Mesenchymal stem cell (in vitro differentiated cells and primary cell): ENCODE measurements around the gene DAGLA.
A peak's percentile ranks its signal among the peaks of the same experiment; 100 is the strongest.

Experiments used
- DNase-seq: peaks from one replicate; pipeline ENCODE4 v3.0.0-alpha.2; 2013
- H2AFZ ChIP-seq: one replicate; pipeline ENCODE4 v1.6.1; 2013; ENCODE audit warnings: low read depth, mild to moderate bottlenecking, control low read depth, inconsistent platforms, low read length, moderate library complexity
- H2AK5ac ChIP-seq: 2 replicates; pipeline ENCODE4 v1.6.1; 2013; ENCODE audit warnings: low read length, moderate library complexity, mild to moderate bottlenecking, inconsistent platforms; ENCODE audit not compliant: severe bottlenecking
- H2BK120ac ChIP-seq: one replicate; pipeline ENCODE4 v1.6.1; 2013; ENCODE audit warnings: low read depth, mild to moderate bottlenecking, inconsistent platforms, low read length, moderate library complexity
- H2BK12ac ChIP-seq, 2 experiments: one replicate each; pipeline ENCODE4 v1.6.1; 2013; ENCODE audit warnings: inconsistent platforms in 2 of 2, low read length in 2 of 2, mild to moderate bottlenecking in 2 of 2, moderate library complexity in 2 of 2, control low read depth in 1 of 2
- H2BK15ac ChIP-seq: one replicate; pipeline ENCODE4 v1.6.1; 2013; ENCODE audit warnings: mild to moderate bottlenecking, low read depth, inconsistent platforms; ENCODE audit not compliant: poor library complexity, severe bottlenecking
- H2BK5ac ChIP-seq: 2 replicates; pipeline ENCODE4 v1.6.1; 2013; ENCODE audit warnings: low read depth, mild to moderate bottlenecking, low read length, control low read depth, inconsistent platforms; ENCODE audit not compliant: poor library complexity, severe bottlenecking
- H3K14ac ChIP-seq, 2 experiments: one replicate each; pipeline ENCODE4 v1.6.1; 2013; ENCODE audit warnings: inconsistent platforms in 2 of 2, low read length in 2 of 2, control low read depth in 1 of 2, mild to moderate bottlenecking in 1 of 2, moderate library complexity in 1 of 2
- H3K18ac ChIP-seq, 2 experiments: one replicate each; pipeline ENCODE4 v1.6.1; 2013; ENCODE audit warnings: inconsistent platforms in 2 of 2, low read length in 2 of 2, control low read depth in 1 of 2, low read depth in 1 of 2, mild to moderate bottlenecking in 1 of 2
- H3K23ac ChIP-seq, 2 experiments: one replicate each; pipeline ENCODE4 v1.6.1; 2013; ENCODE audit warnings: inconsistent platforms in 2 of 2, low read length in 2 of 2, mild to moderate bottlenecking in 2 of 2, moderate library complexity in 2 of 2, control low read depth in 1 of 2
- H3K27ac ChIP-seq: 2 replicates; pipeline ENCODE4 v1.5.1; 2013; ENCODE audit warnings: mild to moderate bottlenecking, moderate library complexity, low read length, control low read depth, inconsistent platforms; ENCODE audit not compliant: poor library complexity, severe bottlenecking
- H3K27me3 ChIP-seq, 2 experiments: 2 replicates each; pipeline versions ENCODE4 v1.6.1 to v1.7.0; 2013; ENCODE audit warnings: low read length in 2 of 2, mild to moderate bottlenecking in 2 of 2, moderate library complexity in 2 of 2, control low read depth in 1 of 2, inconsistent platforms in 1 of 2; ENCODE audit not compliant: control insufficient read depth in 1 of 2, insufficient read depth in 1 of 2
- H3K36me3 ChIP-seq, 2 experiments: 2 replicates each; pipeline versions ENCODE4 v1.6.1 to v1.7.0; 2013; ENCODE audit warnings: low read length in 2 of 2, control low read depth in 1 of 2, inconsistent platforms in 1 of 2, low read depth in 1 of 2, mild to moderate bottlenecking in 1 of 2; ENCODE audit not compliant: insufficient read depth in 2 of 2, control insufficient read depth in 1 of 2
- H3K4ac ChIP-seq, 2 experiments: one replicate each; pipeline ENCODE4 v1.6.1; 2013; ENCODE audit warnings: inconsistent platforms in 2 of 2, low read length in 2 of 2, mild to moderate bottlenecking in 2 of 2, moderate library complexity in 2 of 2, control low read depth in 1 of 2, low read depth in 1 of 2
- H3K4me1 ChIP-seq: 2 replicates; pipeline ENCODE4 v1.6.1; 2013; ENCODE audit warnings: low read depth, low read length, control low read depth; ENCODE audit not compliant: control insufficient read depth, insufficient read depth
- H3K4me2 ChIP-seq: 2 replicates; pipeline ENCODE4 v1.6.1; 2013; ENCODE audit warnings: low read length, mild to moderate bottlenecking, inconsistent platforms; ENCODE audit not compliant: poor library complexity, severe bottlenecking
- H3K4me3 ChIP-seq, 2 experiments: 2 replicates each; pipeline versions ENCODE4 v1.5.1 to v1.7.0; 2013; ENCODE audit warnings: low read length in 2 of 2, mild to moderate bottlenecking in 2 of 2, control low read depth in 1 of 2, low read depth in 1 of 2; ENCODE audit not compliant: insufficient read depth in 1 of 2
- H3K79me1 ChIP-seq: replicated peaks from 2 replicates; pipeline ENCODE4 v1.6.1; 2013; ENCODE audit warnings: mild to moderate bottlenecking, control low read depth, low read length, inconsistent platforms; ENCODE audit not compliant: poor library complexity, severe bottlenecking
- H3K9ac ChIP-seq: 2 replicates; pipeline ENCODE4 v1.7.0; 2013; ENCODE audit warnings: mild to moderate bottlenecking, low read length, moderate library complexity
- H3K9me3 ChIP-seq: 2 replicates; pipeline ENCODE4 v1.7.0; 2013; ENCODE audit warnings: mild to moderate bottlenecking, low read length; ENCODE audit not compliant: control insufficient read depth
- H4K8ac ChIP-seq: one replicate; pipeline ENCODE4 v1.6.1; 2013; ENCODE audit warnings: inconsistent platforms, mild to moderate bottlenecking, low read length, moderate library complexity
- H4K91ac ChIP-seq: one replicate; pipeline ENCODE4 v1.6.1; 2013; ENCODE audit warnings: mild to moderate bottlenecking, low read length, inconsistent platforms
- WGBS: methylation state at CpG from one replicate; pipeline ENCODE4 v1.1.7; 2013; ENCODE audit warnings: mixed read lengths; 5-methylcytosine and 5-hydroxymethylcytosine counted together

The DAGLA gene

GRCh38 chr11:61711037-61711436, 30.8 kb downstream of the DAGLA start:
- Histone ChIP-seq H3K27me3 (peaks cover 6 to 8% of the 10 kb centered on the region in 2 experiments), H3K9me3 (no peaks in the 10 kb centered on the region), H2AK5ac (no peak overlapping the region), H4K8ac (no peak overlapping the region), H3K4me1 (peaks cover 12% of the 10 kb centered on the region), H3K23ac (no peak overlapping the region), H2BK15ac (no peak overlapping the region), H4K91ac (no peak overlapping the region), H3K79me1 (peaks cover 23% of the 10 kb centered on the region), H2BK12ac (no peak overlapping the region), H3K18ac (no peak overlapping the region), H2BK5ac (no peak overlapping the region), H2AFZ (no peak overlapping the region), H3K4me3 (no peak overlapping the region), H2BK120ac (no peak overlapping the region), H3K36me3 (peaks cover 0 to 4% of the 10 kb centered on the region in 2 experiments), H3K27ac (no peak overlapping the region), H3K9ac (no peak overlapping the region), H3K4me2 (no peak overlapping the region), H3K4ac (no peak overlapping the region), H3K14ac (no peak overlapping the region)
- 89% methylated on average over 13 of the region's 14 CpGs for WGBS
- DNase-seq, result no peak

GRCh38 chr11:61711498-61711897, 31.3 kb downstream of the DAGLA start:
- Histone ChIP-seq H2AK5ac (no peak overlapping the region), H3K23ac (no peak overlapping the region), H4K8ac (no peak overlapping the region), H2AFZ (no peak overlapping the region), H3K79me1 (peaks cover 21% of the 10 kb centered on the region), H3K14ac (no peak overlapping the region), H3K27me3 (peaks cover 6 to 8% of the 10 kb centered on the region in 2 experiments), H3K9ac (no peak overlapping the region), H3K4me3 (no peak overlapping the region), H3K36me3 (peaks cover 0 to 4% of the 10 kb centered on the region in 2 experiments), H3K4ac (no peak overlapping the region), H2BK15ac (no peak overlapping the region), H3K9me3 (no peaks in the 10 kb centered on the region), H3K18ac (no peak overlapping the region), H3K4me2 (no peak overlapping the region), H4K91ac (no peak overlapping the region), H2BK12ac (no peak overlapping the region), H3K27ac (no peak overlapping the region), H3K4me1 (peaks cover 13% of the 10 kb centered on the region), H2BK120ac (no peak overlapping the region), H2BK5ac (no peak overlapping the region)
- 82% methylated on average over 4 of the region's 6 CpGs for WGBS
- no peak for DNase-seq

- DNase-seq, result no peak
- no peaks in the 10 kb centered on the region for H3K9me3 ChIP-seq
- no peak overlapping the region for H2BK5ac ChIP-seq
- H2AK5ac ChIP-seq, result no peak overlapping the region
- H3K4me1 ChIP-seq, result peaks cover 18% of the 10 kb centered on the region
- 88% methylated on average over 9 of the region's 12 CpGs for WGBS
- H3K18ac ChIP-seq, result no peak overlapping the region
- H3K27me3 ChIP-seq, result peaks cover 6 to 8% of the 10 kb centered on the region in 2 experiments
- H2BK12ac ChIP-seq, result no peak overlapping the region
- H3K4ac ChIP-seq, result no peak overlapping the region
- H4K91ac ChIP-seq, result no peak overlapping the region
- no peak overlapping the region for H2BK15ac ChIP-seq
- H3K23ac ChIP-seq, result no peak overlapping the region
- H3K4me2 ChIP-seq, result no peak overlapping the region
- peaks cover 19% of the 10 kb centered on the region for H3K79me1 ChIP-seq
- H3K9ac ChIP-seq, result no peak overlapping the region
- H3K27ac ChIP-seq, result no peak overlapping the region
- no peak overlapping the region for H4K8ac ChIP-seq
- peak overlapping the region in 1 of 2 experiments; percentile 22 for H3K14ac ChIP-seq
- H2BK120ac ChIP-seq, result no peak overlapping the region
- no peak overlapping the region for H3K4me3 ChIP-seq
- H3K36me3 ChIP-seq, result no peaks in the 10 kb centered on the region
- H2AFZ ChIP-seq, result no peak overlapping the region
These were observed 32.1 kb downstream of the DAGLA start for GRCh38 chr11:61712314-61712713.

GRCh38 chr11:61712846-61713245, 32.7 kb downstream of the DAGLA start:
- no peaks in the 10 kb centered on the region for H3K36me3 ChIP-seq
- no peak overlapping the region for H2BK5ac ChIP-seq
- H3K14ac ChIP-seq, result no peak overlapping the region
- H3K79me1 ChIP-seq, result peaks cover 22% of the 10 kb centered on the region
- no peak overlapping the region for H3K27ac ChIP-seq
- H3K4me1 ChIP-seq, result peaks cover 24% of the 10 kb centered on the region
- no peak overlapping the region for H2AK5ac ChIP-seq
- no peak overlapping the region for H2BK120ac ChIP-seq
- WGBS, result 96% methylated on average over 6 of the region's 6 CpGs
- no peaks in the 10 kb centered on the region for H3K9me3 ChIP-seq
- no peak overlapping the region for H2AFZ ChIP-seq
- no peak overlapping the region for H2BK15ac ChIP-seq
- no peak overlapping the region for H3K4me2 ChIP-seq
- peaks cover 6 to 8% of the 10 kb centered on the region in 2 experiments for H3K27me3 ChIP-seq
- no peak overlapping the region for H2BK12ac ChIP-seq
- H3K9ac ChIP-seq, result no peak overlapping the region
- no peak overlapping the region for H4K8ac ChIP-seq
- H3K18ac ChIP-seq, result no peak overlapping the region
- no peak overlapping the region for H4K91ac ChIP-seq
- no peak overlapping the region for H3K23ac ChIP-seq
- DNase-seq, result no peak
- H3K4me3 ChIP-seq, result no peak overlapping the region
- no peak overlapping the region for H3K4ac ChIP-seq
